ENCODE results near the gene UBA6. TPM values are rescaled to one million over a fixed set of nuclear protein-coding genes. Genes with fewer than 3 reads are reported as not detected.

Gene UBA6
- total and polyA plus RNA-seq, 2 of the 4 experiments (the other 2 are of a cell fraction): 29.2 to 268 TPM

DNA sequence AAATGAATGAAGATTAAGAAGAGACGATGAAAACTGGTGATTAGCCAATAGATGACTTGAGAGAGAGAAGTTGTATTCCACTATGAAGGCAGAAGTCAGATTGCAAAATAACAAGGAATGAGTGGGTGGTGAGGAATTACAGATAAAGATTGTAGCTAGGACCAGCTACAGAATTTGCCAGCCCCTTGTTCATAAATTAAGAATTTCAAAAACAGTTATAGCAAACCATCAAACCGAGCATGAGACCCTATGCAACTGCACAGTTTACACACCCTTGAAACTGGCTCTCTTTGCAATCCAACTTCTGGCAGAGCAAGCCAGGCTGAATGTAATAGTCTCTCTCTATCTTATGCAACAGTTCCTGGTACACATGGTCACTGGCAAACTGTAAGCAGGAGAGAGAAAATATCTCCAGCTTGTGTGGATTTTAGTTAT is 107.2 kb downstream of the UBA6 start:
- Histone ChIP-seq H2BK5ac (ENCODE audit: low read depth, low read length, poor library complexity, severe bottlenecking) (no peak overlapping the region), H3K27me3 (ENCODE audit: control insufficient read depth, insufficient read depth, low read length) (no peaks in the 10 kb centered on the region), H3K4me1 (ENCODE audit: control insufficient read depth, insufficient read depth, low read length) (no peaks in the 10 kb centered on the region), H3K56ac (ENCODE audit: extremely low read depth, insufficient read depth, low read length) (no peak overlapping the region), H4K5ac (ENCODE audit: low read depth, low read length) (no peak overlapping the region), H2BK20ac (ENCODE audit: low read depth, low read length) (no peak overlapping the region), H2BK120ac (ENCODE audit: low read depth, low read length) (no peak overlapping the region), H3K23ac (ENCODE audit: low read depth, low read length) (no peak overlapping the region), H4K20me1 (ENCODE audit: insufficient read depth, low read length) (no peaks in the 10 kb centered on the region), H2AFZ (replicated peaks; ENCODE audit: low read length, poor library complexity) (no peak overlapping the region), H2AK9ac (replicated peaks; ENCODE audit: low read depth, low read length, poor library complexity) (no peak overlapping the region), H3K36me3 (ENCODE audit: control insufficient read depth, insufficient read depth, low read length) (no peaks in the 10 kb centered on the region), H3K4me2 (ENCODE audit: low read depth, low read length) (no peak overlapping the region), H3K18ac (ENCODE audit: low read depth, low read length) (no peak overlapping the region), H3K14ac (replicated peaks; ENCODE audit: low read depth, low read length) (no peak overlapping the region), H3K79me1 (ENCODE audit: low read depth in 1 of 2, low read length in 2 of 2) (no peaks in the 10 kb centered on the region), H3K27ac (ENCODE audit: insufficient read depth, low read length) (no peak overlapping the region), H3K9me1 (ENCODE audit: insufficient read depth, low read length) (no peaks in the 10 kb centered on the region), H2AK5ac (ENCODE audit: low read depth, low read length) (no peak overlapping the region), H3K4ac (ENCODE audit: low read depth, low read length) (no peak overlapping the region), H2BK15ac (ENCODE audit: low read depth, low read length) (no peak overlapping the region), H4K91ac (ENCODE audit: insufficient read depth, low read depth, low read length) (no peak overlapping the region), H3K4me3 (ENCODE audit: insufficient read depth, low read depth, low read length) (no peak overlapping the region), H3K9ac (ENCODE audit: low read depth, low read length) (no peak overlapping the region), H3K9me3 (ENCODE audit: control insufficient read depth, insufficient read depth, low read length) (no peaks in the 10 kb centered on the region), H4K8ac (ENCODE audit: low read depth in 2 of 2, low read length in 2 of 2) (no peak overlapping the region)
- intact Hi-C loops (cut with micrococcal nuclease): no loop called here
- DNase-seq: peak; percentile 25
- WGBS, 2 experiments (ENCODE audit: extremely low coverage in 2 of 2, insufficient read length in 1 of 2): no CpG with 5 or more reads among the region's 2 CpGs
- BruUV-seq (replicated peaks): no TSS peak
- CTCF ChIA-PET: no interaction called here
- dilution Hi-C loops (cut with HindIII; ENCODE audit: low sequenced_read_pairs, unreplicated experiment): no loop called here
- in situ Hi-C loops (cut with MboI; ENCODE audit: low sequenced_read_pairs): no loop called here
- POLR2A ChIA-PET (ENCODE audit: unreplicated experiment): no interaction called here
- peak; percentile 62 for ATAC-seq (ENCODE audit: low read depth)
- TF ChIP-seq CEBPB (IDR thresholded peaks at IDR 0.05; ENCODE audit: low read depth, low read length): peak; percentile 58; the same call in 1 of the 2 replicates
- TF ChIP-seq RAD21 (IDR thresholded peaks at IDR 0.05; ENCODE audit: low read length): no peak
